HepG2 (cell line): ENCODE data around the gene FAM83E.

Experiments
- ASH2L ChIP-seq: fragments of 300-600, 200-600 bp; sonication (generic); IDR thresholded peaks from 2 replicates; pipeline ENCODE4 v1.7.0; 2017; ENCODE audit warnings: low read depth, mild to moderate bottlenecking, moderate library complexity, mixed read lengths, low read length; ENCODE audit not compliant: insufficient read length
- POLR2A ChIP-seq, 2 experiments: IDR thresholded peaks; 2 replicates each; pipeline ENCODE4 v1.6.1; 2011; ENCODE audit warnings: low read depth in 2 of 2, low read length in 2 of 2, mild to moderate bottlenecking in 1 of 2, moderate library complexity in 1 of 2; ENCODE audit not compliant: insufficient read depth in 1 of 2

DNA sequence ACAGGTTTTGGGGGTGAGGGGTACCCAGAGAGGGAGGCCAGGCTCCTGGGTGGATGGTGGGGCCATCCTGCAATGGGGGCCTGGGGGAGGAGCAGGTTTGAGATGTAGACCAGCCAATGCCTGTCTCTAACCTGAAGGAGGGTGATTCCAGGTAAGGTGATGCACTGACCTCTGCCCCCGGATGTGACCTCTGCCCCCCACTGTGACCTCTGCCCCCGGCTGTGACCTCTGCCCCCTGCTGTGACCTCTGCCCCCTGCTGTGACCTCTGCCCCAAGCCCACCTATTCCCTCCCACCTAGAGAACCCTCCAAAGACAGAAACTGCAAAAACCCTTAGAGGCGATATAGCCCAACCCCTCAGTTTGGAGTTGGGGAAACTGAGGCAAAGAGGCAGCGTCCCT, 18.6 kb downstream of the FAM83E start:
- TF ChIP-seq ASH2L (no peak), POLR2A (IDR thresholded peaks at IDR 0.05; ENCODE audit: insufficient read depth in 1 of 2, low read depth in 2 of 2, low read length in 2 of 2) (no peak)
